MG63 (cell line): ENCODE results near the gene ANKH. TPM values are rescaled to one million over a fixed set of nuclear protein-coding genes. Genes with fewer than 3 reads are reported as not detected.
"Not testable (repeated sequence)": the region's sequence is repeated elsewhere in the genome, so short reads cannot be mapped to it uniquely, and the experiment has no call there.

Experiments
- DNase-seq: peaks from one replicate; pipeline ENCODE4 v3.0.0-alpha.2; 2020
- H3K27me3 ChIP-seq: fragments of 250-450 bp; sonication (Bioruptor Pico); 2 replicates; pipeline ENCODE4 v1.5.1; 2020; ENCODE audit warnings: mild to moderate bottlenecking, moderate library complexity
- H3K36me3 ChIP-seq: fragments of 250-450 bp; sonication (Bioruptor Pico); 2 replicates; pipeline ENCODE4 v1.5.1; 2020; ENCODE audit warnings: mild to moderate bottlenecking, moderate library complexity
- H3K4me3 ChIP-seq: fragments of 250-450 bp; sonication (Bioruptor Pico); 2 replicates; pipeline ENCODE4 v1.5.1; 2020; ENCODE audit warnings: mild to moderate bottlenecking, moderate library complexity
- H3K9me3 ChIP-seq: fragments of 250-450 bp; sonication (Bioruptor Pico); 2 replicates; pipeline ENCODE4 v1.5.1; 2020; ENCODE audit warnings: mild to moderate bottlenecking, moderate library complexity
- total RNA-seq: library from RNA; depleted of rRNA; stranded (reverse); fragments of >200 nt; shearing (Covaris generic); gene quantifications from 2 replicates; pipeline ENCODE4 v1.2.3, GENCODE V29; 2014; ENCODE audit warnings: low replicate concordance; rRNA removed

Gene ANKH
- 12.2 and 28.9 TPM in 2 replicates for total RNA-seq

GRCh38 chr5:14871214-14872069 lies at the start of gene ANKH:
Gene ANKH, minus strand, starts transcription at chr5:14871778. Its CDS starts 331 bp downstream, at chr5:14871447.
- H3K9me3 ChIP-seq, result no peaks in the 10 kb centered on the region
- H3K27me3 ChIP-seq, result no peaks in the 10 kb centered on the region
- H3K36me3 ChIP-seq, result no peaks in the 10 kb centered on the region
- peak; percentile 90 for DNase-seq
- peak within 1 kb of the TSS; percentile 73 for H3K4me3 ChIP-seq

GRCh38 chr5:14920121-14920520 lies 48.5 kb upstream of the ANKH start:
- DNase-seq, result peak; percentile 26
- Histone ChIP-seq H3K4me3 (no peak overlapping the region), H3K27me3 (no peaks in the 10 kb centered on the region), H3K9me3 (no peaks in the 10 kb centered on the region; the same call in 1 of the 2 replicates), H3K36me3 (no peaks in the 10 kb centered on the region)

GRCh38 chr5:14919106-14919505 lies 47.5 kb upstream of the ANKH start:
- not testable (repeated sequence) for H3K36me3 ChIP-seq, DNase-seq, H3K4me3 ChIP-seq, H3K9me3 ChIP-seq, H3K27me3 ChIP-seq

- Histone ChIP-seq H3K36me3 (no peaks in the 10 kb centered on the region), H3K27me3 (no peaks in the 10 kb centered on the region), H3K9me3 (no peaks in the 10 kb centered on the region; the same call in 1 of the 2 replicates), H3K4me3 (no peak overlapping the region)
- DNase-seq, result no peak
These were observed 46.1 kb upstream of the ANKH start for GRCh38 chr5:14917719-14918118.

- no peaks in the 10 kb centered on the region for H3K27me3 ChIP-seq
- H3K4me3 ChIP-seq, result no peak overlapping the region
- no peaks in the 10 kb centered on the region for H3K36me3 ChIP-seq
- DNase-seq, result no peak
- no peaks in the 10 kb centered on the region; the same call in 1 of the 2 replicates for H3K9me3 ChIP-seq
These were observed 43.8 kb upstream of the ANKH start for GRCh38 chr5:14915291-14915952.

- DNase-seq, result peak; percentile 38
- Histone ChIP-seq H3K27me3 (no peaks in the 10 kb centered on the region), H3K9me3 (no peaks in the 10 kb centered on the region; the same call in 1 of the 2 replicates), H3K36me3 (no peaks in the 10 kb centered on the region), H3K4me3 (no peak overlapping the region)
These were observed 43.2 kb upstream of the ANKH start for GRCh38 chr5:14914623-14915260.

GRCh38 chr5:14914193-14914592 lies 42.6 kb upstream of the ANKH start:
- H3K4me3 ChIP-seq, result no peak overlapping the region
- H3K36me3 ChIP-seq, result no peaks in the 10 kb centered on the region
- no peak for DNase-seq
- H3K9me3 ChIP-seq, result no peaks in the 10 kb centered on the region; the same call in 1 of the 2 replicates
- H3K27me3 ChIP-seq, result no peaks in the 10 kb centered on the region

- Histone ChIP-seq H3K27me3 (no peaks in the 10 kb centered on the region), H3K9me3 (no peaks in the 10 kb centered on the region; the same call in 1 of the 2 replicates), H3K4me3 (no peak overlapping the region), H3K36me3 (no peaks in the 10 kb centered on the region)
- DNase-seq, result no peak
These were observed 41.5 kb upstream of the ANKH start for GRCh38 chr5:14913096-14913495.

- no peak overlapping the region for H3K4me3 ChIP-seq
- no peaks in the 10 kb centered on the region for H3K36me3 ChIP-seq
- H3K9me3 ChIP-seq, result no peaks in the 10 kb centered on the region; the same call in 1 of the 2 replicates
- no peak for DNase-seq
- no peaks in the 10 kb centered on the region for H3K27me3 ChIP-seq
These were observed 40.6 kb upstream of the ANKH start for GRCh38 chr5:14912206-14912605.

GRCh38 chr5:14909369-14909768 lies 37.8 kb upstream of the ANKH start:
- Histone ChIP-seq H3K9me3 (no peaks in the 10 kb centered on the region), H3K27me3 (peaks cover 4% of the 10 kb centered on the region; the same call in 1 of the 2 replicates), H3K4me3 (no peak overlapping the region), H3K36me3 (no peaks in the 10 kb centered on the region)
- no peak for DNase-seq

GRCh38 chr5:14908172-14908571 lies 36.6 kb upstream of the ANKH start:
- no peaks in the 10 kb centered on the region for H3K9me3 ChIP-seq
- no peaks in the 10 kb centered on the region for H3K36me3 ChIP-seq
- no peak overlapping the region for H3K4me3 ChIP-seq
- DNase-seq, result peak; percentile 22
- peaks cover 4% of the 10 kb centered on the region; the same call in 1 of the 2 replicates for H3K27me3 ChIP-seq

- Histone ChIP-seq H3K36me3 (no peaks in the 10 kb centered on the region), H3K9me3 (no peaks in the 10 kb centered on the region), H3K27me3 (peaks cover 4% of the 10 kb centered on the region; the same call in 1 of the 2 replicates), H3K4me3 (no peak overlapping the region)
- no peak for DNase-seq
These were observed 35.0 kb upstream of the ANKH start for GRCh38 chr5:14906628-14907027.

- Histone ChIP-seq H3K36me3 (no peaks in the 10 kb centered on the region), H3K9me3 (no peaks in the 10 kb centered on the region), H3K4me3 (no peak overlapping the region), H3K27me3 (peaks cover 4% of the 10 kb centered on the region; the same call in 1 of the 2 replicates)
- DNase-seq, result no peak
These were observed 31.4 kb upstream of the ANKH start for GRCh38 chr5:14902826-14903560.

GRCh38 chr5:14901462-14902051 lies 30.0 kb upstream of the ANKH start:
- H3K27me3 ChIP-seq, result peaks cover 4% of the 10 kb centered on the region; the same call in 1 of the 2 replicates

GRCh38 chr5:14900693-14901461 lies 29.3 kb upstream of the ANKH start:
- Histone ChIP-seq H3K4me3 (no peak overlapping the region), H3K27me3 (0 out of 2 replicates have a peak, but pooled peaks cover 2% of the 10 kb centered on the region), H3K36me3 (no peaks in the 10 kb centered on the region), H3K9me3 (no peaks in the 10 kb centered on the region)
- DNase-seq, result no peak

More at GRCh38 chr5:14901462-14902051, 30.0 kb upstream of the ANKH start:
- Histone ChIP-seq H3K4me3 (no peak overlapping the region), H3K9me3 (no peaks in the 10 kb centered on the region), H3K36me3 (no peaks in the 10 kb centered on the region)
- no peak for DNase-seq
